Osteoblast (primary cell): Measurements from ENCODE around the gene SPATA31C2. TPM values are rescaled to one million over a fixed set of nuclear protein-coding genes. Genes with fewer than 3 reads are reported as not detected.
"Not testable (repeated sequence)": the region's sequence is repeated elsewhere in the genome, so short reads cannot be mapped to it uniquely, and the experiment has no call there.

ENCODE experiments used
- DNase-seq: peaks from one replicate; pipeline ENCODE4 v3.0.0; 2011; ENCODE audit warnings: low spot score, mixed read lengths; ENCODE audit not compliant: insufficient read length; ENCODE audit errors: missing footprints
- H2AFZ ChIP-seq: 2 replicates; pipeline ENCODE4 v1.6.0; 2011; ENCODE audit warnings: mild to moderate bottlenecking, low read length
- H3K27ac ChIP-seq: 2 replicates; pipeline ENCODE4 v1.5.1; 2011; ENCODE audit warnings: mild to moderate bottlenecking, low read depth, low read length, moderate library complexity
- H3K27me3 ChIP-seq: 2 replicates; pipeline ENCODE4 v1.6.0; 2012; ENCODE audit warnings: mild to moderate bottlenecking, control low read depth, inconsistent platforms, low read length, moderate library complexity; ENCODE audit not compliant: insufficient read depth
- H3K36me3 ChIP-seq: 2 replicates; pipeline ENCODE4 v1.5.1; 2011; ENCODE audit warnings: mild to moderate bottlenecking, low read length, control low read depth, moderate library complexity; ENCODE audit not compliant: insufficient read depth
- H3K4me1 ChIP-seq: 2 replicates; pipeline ENCODE4 v1.5.1; 2011; ENCODE audit warnings: mild to moderate bottlenecking, low read length, control low read depth, moderate library complexity; ENCODE audit not compliant: insufficient read depth
- H3K4me2 ChIP-seq: 2 replicates; pipeline ENCODE4 v1.6.0; 2011; ENCODE audit warnings: mild to moderate bottlenecking, low read length; ENCODE audit not compliant: insufficient read depth
- H3K4me3 ChIP-seq: fragments of 200-600 bp; sonication (generic); 3 replicates; pipeline ENCODE4 v1.5.1; 2012; ENCODE audit warnings: mild to moderate bottlenecking, low read length, inconsistent platforms; ENCODE audit not compliant: insufficient read depth
- H3K79me2 ChIP-seq: 2 replicates; pipeline ENCODE4 v1.6.0; 2012; ENCODE audit warnings: mild to moderate bottlenecking, low read length, control low read depth, inconsistent platforms; ENCODE audit not compliant: insufficient read depth
- H3K9me3 ChIP-seq: 2 replicates; pipeline ENCODE4 v1.5.1; 2011; ENCODE audit warnings: low read depth, low read length, control low read depth
- H4K20me1 ChIP-seq: 2 replicates; pipeline ENCODE4 v1.6.0; 2012; ENCODE audit warnings: mild to moderate bottlenecking, low read length, control low read depth; ENCODE audit not compliant: insufficient read depth
- total RNA-seq: library from RNA; depleted of rRNA; stranded (reverse); fragments of >200 nt; gene quantifications from 2 replicates; pipeline ENCODE4 v1.2.3, GENCODE V29; 2012
- TF ChIP-seq, protein P1 (sequence below): IDR thresholded peaks from 2 replicates; pipeline ENCODE4 v1.5.1; 2011; ENCODE audit warnings: mild to moderate bottlenecking, low read depth, low read length, moderate library complexity; ENCODE audit errors: extremely low read depth

Gene SPATA31C2
- total RNA-seq, result not detected in 2 replicates

DNA sequence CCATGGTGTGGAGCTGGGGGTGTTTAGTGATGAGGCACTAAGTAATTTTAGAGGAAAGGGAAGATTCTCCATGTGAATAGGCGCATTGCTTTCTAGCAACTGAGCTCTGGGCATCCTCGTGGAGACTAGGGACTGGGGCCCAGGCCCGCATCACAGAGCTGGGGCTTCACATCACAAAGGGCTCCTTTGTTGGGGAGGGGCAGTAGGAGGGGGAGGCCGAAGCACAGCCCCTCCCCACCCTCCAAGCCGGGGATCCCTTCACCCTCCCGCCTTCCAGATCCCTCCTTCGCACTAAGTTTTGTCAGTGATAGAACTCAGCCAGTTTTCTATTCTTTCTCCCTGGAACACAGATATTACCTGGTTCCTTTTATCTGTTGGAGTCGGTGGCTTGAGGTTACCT is at the start of gene SPATA31C2:
Gene SPATA31C2 (minus strand): TSS at position 101 of the 400 bp plus-strand sequence. CDS start 29 bp downstream, at position 72.
- H4K20me1 ChIP-seq, H2AFZ ChIP-seq, H3K4me3 ChIP-seq, H3K36me3 ChIP-seq, H3K27ac ChIP-seq, H3K4me1 ChIP-seq, DNase-seq, H3K27me3 ChIP-seq, H3K4me2 ChIP-seq, H3K79me2 ChIP-seq, H3K9me3 ChIP-seq: not testable (repeated sequence)

GRCh38 chr9:88187631-88188030 is 49.4 kb upstream of the SPATA31C2 start:
- Histone ChIP-seq H3K9me3 (no peaks in the 10 kb centered on the region), H2AFZ (peak overlapping the region; percentile 22), H3K4me2 (no peak overlapping the region), H3K27me3 (peaks cover 14% of the 10 kb centered on the region), H3K4me1 (no peaks in the 10 kb centered on the region), H3K4me3 (no peak overlapping the region), H3K79me2 (no peaks in the 10 kb centered on the region), H4K20me1 (no peaks in the 10 kb centered on the region), H3K27ac (no peak overlapping the region), H3K36me3 (no peaks in the 10 kb centered on the region)
- peak; percentile 18 for DNase-seq
- TF ChIP-seq, protein P1, sequence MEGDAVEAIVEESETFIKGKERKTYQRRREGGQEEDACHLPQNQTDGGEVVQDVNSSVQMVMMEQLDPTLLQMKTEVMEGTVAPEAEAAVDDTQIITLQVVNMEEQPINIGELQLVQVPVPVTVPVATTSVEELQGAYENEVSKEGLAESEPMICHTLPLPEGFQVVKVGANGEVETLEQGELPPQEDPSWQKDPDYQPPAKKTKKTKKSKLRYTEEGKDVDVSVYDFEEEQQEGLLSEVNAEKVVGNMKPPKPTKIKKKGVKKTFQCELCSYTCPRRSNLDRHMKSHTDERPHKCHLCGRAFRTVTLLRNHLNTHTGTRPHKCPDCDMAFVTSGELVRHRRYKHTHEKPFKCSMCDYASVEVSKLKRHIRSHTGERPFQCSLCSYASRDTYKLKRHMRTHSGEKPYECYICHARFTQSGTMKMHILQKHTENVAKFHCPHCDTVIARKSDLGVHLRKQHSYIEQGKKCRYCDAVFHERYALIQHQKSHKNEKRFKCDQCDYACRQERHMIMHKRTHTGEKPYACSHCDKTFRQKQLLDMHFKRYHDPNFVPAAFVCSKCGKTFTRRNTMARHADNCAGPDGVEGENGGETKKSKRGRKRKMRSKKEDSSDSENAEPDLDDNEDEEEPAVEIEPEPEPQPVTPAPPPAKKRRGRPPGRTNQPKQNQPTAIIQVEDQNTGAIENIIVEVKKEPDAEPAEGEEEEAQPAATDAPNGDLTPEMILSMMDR, result no peak

GRCh38 chr9:88186495-88187110 is 48.3 kb upstream of the SPATA31C2 start:
- Histone ChIP-seq H3K4me3 (no peak overlapping the region), H3K27ac (no peak overlapping the region), H3K36me3 (no peaks in the 10 kb centered on the region), H3K4me2 (no peak overlapping the region), H4K20me1 (no peaks in the 10 kb centered on the region), H2AFZ (no peak overlapping the region), H3K4me1 (no peaks in the 10 kb centered on the region), H3K9me3 (no peaks in the 10 kb centered on the region), H3K79me2 (no peaks in the 10 kb centered on the region), H3K27me3 (peaks cover 14% of the 10 kb centered on the region)
- TF ChIP-seq, protein P1, result no peak
- DNase-seq, result no peak

DNA sequence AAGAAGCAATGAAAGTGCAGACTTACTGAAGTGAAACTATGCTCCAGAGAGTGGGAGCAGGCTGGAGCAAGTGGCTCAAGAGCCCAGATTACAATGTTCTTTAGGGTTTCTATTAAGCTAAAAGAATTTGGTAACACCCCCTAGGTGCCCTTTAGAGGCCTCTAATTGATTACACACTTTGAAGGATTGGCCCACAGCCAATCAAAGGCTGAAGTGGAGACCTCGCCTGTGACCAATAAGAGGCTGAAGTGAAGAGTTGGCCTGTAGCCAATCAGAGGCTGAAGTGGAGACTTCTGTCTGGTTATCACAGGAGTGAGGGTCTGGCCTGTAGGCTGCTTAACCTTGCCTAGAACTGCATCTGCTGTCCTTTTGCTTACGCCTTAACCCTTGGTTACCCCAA is 46.7 kb upstream of the SPATA31C2 start:
- no peaks in the 10 kb centered on the region for H3K4me1 ChIP-seq
- H3K27me3 ChIP-seq, result peaks cover 14% of the 10 kb centered on the region
- no peaks in the 10 kb centered on the region for H3K9me3 ChIP-seq
- no peak overlapping the region for H3K27ac ChIP-seq
- no peaks in the 10 kb centered on the region for H4K20me1 ChIP-seq
- TF ChIP-seq, protein P1, result no peak
- no peak for DNase-seq
- no peaks in the 10 kb centered on the region for H3K36me3 ChIP-seq
- H2AFZ ChIP-seq, result no peak overlapping the region
- H3K4me3 ChIP-seq, result no peak overlapping the region
- H3K4me2 ChIP-seq, result no peak overlapping the region
- no peaks in the 10 kb centered on the region for H3K79me2 ChIP-seq
